Measurements from ENCODE around the gene IFFO2. TPM values are rescaled to one million over a fixed set of nuclear protein-coding genes. Genes with fewer than 3 reads are reported as not detected.

Gene IFFO2
- total and polyA plus RNA-seq, 2 experiments from 2014 or later: 0.71 to 7.5 TPM

DNA sequence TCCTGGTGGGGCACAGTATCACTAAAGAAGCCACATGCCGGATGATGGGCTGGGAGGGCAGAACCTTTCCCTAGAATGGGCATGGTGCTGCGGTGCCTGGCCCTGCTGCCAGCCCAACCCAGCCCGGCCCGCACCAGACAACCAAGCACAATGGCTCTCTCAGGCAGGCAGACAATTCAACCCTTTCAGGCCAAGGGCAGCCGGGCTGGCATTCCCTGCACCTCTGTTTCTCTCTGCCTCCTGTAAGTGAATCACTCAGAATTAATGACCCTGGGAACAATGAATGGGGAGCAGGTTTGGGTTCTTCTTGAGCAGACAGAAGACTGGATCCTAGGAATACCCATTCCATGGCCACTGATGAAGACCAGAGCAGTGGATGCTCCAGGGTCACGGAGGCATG, 41.0 kb upstream of the IFFO2 start:
- Mint-ChIP-seq H3K27ac (no peak overlapping the region), H3K36me3 (ENCODE audit: low read depth) (peaks cover 13% of the 10 kb centered on the region; the same call in 2 of the 3 replicates), H3K9me3 (peaks cover 28% of the 10 kb centered on the region), H3K27me3 (ENCODE audit: insufficient read depth, low read depth, poor library complexity) (peaks cover 3% of the 10 kb centered on the region), H3K4me1 (no peaks in the 10 kb centered on the region), H3K4me3 (no peak overlapping the region)
- H3K79me2 ChIP-seq (replicated peaks; ENCODE audit: insufficient read depth): no peaks in the 10 kb centered on the region
- no peaks in the 10 kb centered on the region for H3K9me2 ChIP-seq (ENCODE audit: insufficient read depth)
- no peaks in the 10 kb centered on the region for H4K20me1 ChIP-seq (replicated peaks; ENCODE audit: insufficient read depth)
- H3K27ac ChIP-seq (ENCODE audit: low read depth): no peak overlapping the region
- DNase-seq (ENCODE audit: low spot score) (no peak), ATAC-seq (no peak)
- no peaks in the 10 kb centered on the region for H3K4me1 ChIP-seq (ENCODE audit: insufficient read depth)
- H3K36me3 ChIP-seq (ENCODE audit: insufficient read depth): no peaks in the 10 kb centered on the region
- no peak overlapping the region for H3K4me3 ChIP-seq
- H3K4me2 ChIP-seq: no peak overlapping the region
- H3F3A ChIP-seq (replicated peaks; ENCODE audit: low read depth): no peaks in the 10 kb centered on the region
- no peak overlapping the region for H2AFZ ChIP-seq
- H3K27me3 ChIP-seq (ENCODE audit: insufficient read depth): no peaks in the 10 kb centered on the region
- TF ChIP-seq STAT1 (IDR thresholded peaks at IDR 0.05; ENCODE audit: unreplicated experiment) (no peak), EZH2phosphoT487 (IDR thresholded peaks at IDR 0.05; ENCODE audit: unreplicated experiment) (no peak), EZH2 (IDR thresholded peaks at IDR 0.05; ENCODE audit: low read depth, unreplicated experiment) (no peak), ZNF331 (CRISPR knock-in tag; IDR thresholded peaks at IDR 0.05; ENCODE audit: low read depth) (no peak), POLR2AphosphoS5 (IDR thresholded peaks at IDR 0.05; ENCODE audit: low read depth) (no peak), JUNB (IDR thresholded peaks at IDR 0.05; ENCODE audit: unreplicated experiment) (no peak), CREB1 (CRISPR knock-in tag; IDR thresholded peaks at IDR 0.05; ENCODE audit: low read depth) (no peak)
- TF ChIP-seq, protein P1, sequence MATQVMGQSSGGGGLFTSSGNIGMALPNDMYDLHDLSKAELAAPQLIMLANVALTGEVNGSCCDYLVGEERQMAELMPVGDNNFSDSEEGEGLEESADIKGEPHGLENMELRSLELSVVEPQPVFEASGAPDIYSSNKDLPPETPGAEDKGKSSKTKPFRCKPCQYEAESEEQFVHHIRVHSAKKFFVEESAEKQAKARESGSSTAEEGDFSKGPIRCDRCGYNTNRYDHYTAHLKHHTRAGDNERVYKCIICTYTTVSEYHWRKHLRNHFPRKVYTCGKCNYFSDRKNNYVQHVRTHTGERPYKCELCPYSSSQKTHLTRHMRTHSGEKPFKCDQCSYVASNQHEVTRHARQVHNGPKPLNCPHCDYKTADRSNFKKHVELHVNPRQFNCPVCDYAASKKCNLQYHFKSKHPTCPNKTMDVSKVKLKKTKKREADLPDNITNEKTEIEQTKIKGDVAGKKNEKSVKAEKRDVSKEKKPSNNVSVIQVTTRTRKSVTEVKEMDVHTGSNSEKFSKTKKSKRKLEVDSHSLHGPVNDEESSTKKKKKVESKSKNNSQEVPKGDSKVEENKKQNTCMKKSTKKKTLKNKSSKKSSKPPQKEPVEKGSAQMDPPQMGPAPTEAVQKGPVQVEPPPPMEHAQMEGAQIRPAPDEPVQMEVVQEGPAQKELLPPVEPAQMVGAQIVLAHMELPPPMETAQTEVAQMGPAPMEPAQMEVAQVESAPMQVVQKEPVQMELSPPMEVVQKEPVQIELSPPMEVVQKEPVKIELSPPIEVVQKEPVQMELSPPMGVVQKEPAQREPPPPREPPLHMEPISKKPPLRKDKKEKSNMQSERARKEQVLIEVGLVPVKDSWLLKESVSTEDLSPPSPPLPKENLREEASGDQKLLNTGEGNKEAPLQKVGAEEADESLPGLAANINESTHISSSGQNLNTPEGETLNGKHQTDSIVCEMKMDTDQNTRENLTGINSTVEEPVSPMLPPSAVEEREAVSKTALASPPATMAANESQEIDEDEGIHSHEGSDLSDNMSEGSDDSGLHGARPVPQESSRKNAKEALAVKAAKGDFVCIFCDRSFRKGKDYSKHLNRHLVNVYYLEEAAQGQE (IDR thresholded peaks at IDR 0.05; ENCODE audit: unreplicated experiment): no peak

GRCh38 chr1:18996548-18997177, 40.2 kb upstream of the IFFO2 start:
- Histone ChIP-seq H3K4me3 (no peak overlapping the region), H3K79me2 (replicated peaks; ENCODE audit: insufficient read depth) (no peaks in the 10 kb centered on the region), H3K27me3 (ENCODE audit: insufficient read depth) (no peaks in the 10 kb centered on the region), H3K4me2 (no peak overlapping the region), H3K36me3 (ENCODE audit: insufficient read depth) (no peaks in the 10 kb centered on the region), H2AFZ (no peak overlapping the region), H3F3A (replicated peaks; ENCODE audit: low read depth) (no peaks in the 10 kb centered on the region), H3K9me2 (ENCODE audit: insufficient read depth) (no peaks in the 10 kb centered on the region; the same call in 1 of the 2 replicates), H3K4me1 (ENCODE audit: insufficient read depth) (no peaks in the 10 kb centered on the region), H3K27ac (ENCODE audit: low read depth) (no peak overlapping the region), H4K20me1 (replicated peaks; ENCODE audit: insufficient read depth) (no peaks in the 10 kb centered on the region)
- no peak for ATAC-seq
- no peak overlapping the region for H3K27ac Mint-ChIP-seq
- H3K27me3 Mint-ChIP-seq (ENCODE audit: insufficient read depth, low read depth, poor library complexity): peaks cover 3% of the 10 kb centered on the region
- H3K9me3 Mint-ChIP-seq: peaks cover 21% of the 10 kb centered on the region
- no peak overlapping the region for H3K4me3 Mint-ChIP-seq
- H3K36me3 Mint-ChIP-seq (ENCODE audit: low read depth): peaks cover 13% of the 10 kb centered on the region; the same call in 2 of the 3 replicates
- no peak for DNase-seq (ENCODE audit: low spot score)
- H3K4me1 Mint-ChIP-seq: no peaks in the 10 kb centered on the region
- TF ChIP-seq CREB1 (CRISPR knock-in tag; IDR thresholded peaks at IDR 0.05; ENCODE audit: low read depth): no peak
- TF ChIP-seq ZNF331 (CRISPR knock-in tag; IDR thresholded peaks at IDR 0.05; ENCODE audit: low read depth): no peak
- TF ChIP-seq, protein P1 (IDR thresholded peaks at IDR 0.05; ENCODE audit: unreplicated experiment): no peak
